Islet precursor cell (in vitro differentiated cells): ENCODE measurements around the gene MEOX1.
"Not testable (repeated sequence)": the region's sequence is repeated elsewhere in the genome, so short reads cannot be mapped to it uniquely, and the experiment has no call there.

Experiments used
- DNase-seq: peaks from one replicate; pipeline ENCODE4 v3.0.0-alpha.2; 2018

The MEOX1 gene

DNA sequence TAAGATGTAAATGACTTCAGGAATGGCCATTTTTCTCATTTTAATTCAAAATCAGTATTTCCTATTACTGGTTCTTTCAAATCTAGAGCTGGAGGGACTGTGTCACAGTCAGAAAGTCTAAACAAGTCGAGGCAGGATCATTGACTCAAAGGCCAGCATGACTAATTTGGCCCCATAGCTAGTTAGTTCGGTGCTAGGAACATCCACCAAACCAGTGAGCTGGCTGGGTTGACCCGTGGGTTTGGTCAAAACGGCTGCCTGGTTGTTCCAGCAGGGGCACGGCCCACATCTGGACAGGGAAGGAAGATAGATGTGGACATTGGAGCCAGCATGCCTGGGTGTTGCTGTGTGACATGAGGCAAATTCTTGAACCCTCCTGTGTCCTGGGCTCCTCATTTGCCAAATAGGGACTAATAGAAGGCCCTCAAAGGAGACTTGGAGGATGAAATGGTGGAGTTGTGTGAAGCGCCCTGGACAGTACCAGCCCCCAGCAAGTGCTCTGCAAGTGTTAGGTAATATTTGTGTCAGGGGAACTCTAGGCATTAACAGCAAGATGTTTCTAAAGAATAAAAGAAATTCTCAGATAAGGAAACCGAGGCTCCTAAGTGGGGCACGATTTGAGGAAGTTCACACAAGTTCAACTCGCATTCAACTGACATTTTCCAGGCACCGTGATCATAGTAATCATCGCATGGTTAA, 46.2 kb downstream of the MEOX1 start:
- no peak for DNase-seq

- DNase-seq = no peak
Observed at GRCh38 chr17:43614561-43614960, 47.2 kb downstream of the MEOX1 start.

- DNase-seq = no peak
Observed at GRCh38 chr17:43613917-43614316, 47.8 kb downstream of the MEOX1 start.

DNA sequence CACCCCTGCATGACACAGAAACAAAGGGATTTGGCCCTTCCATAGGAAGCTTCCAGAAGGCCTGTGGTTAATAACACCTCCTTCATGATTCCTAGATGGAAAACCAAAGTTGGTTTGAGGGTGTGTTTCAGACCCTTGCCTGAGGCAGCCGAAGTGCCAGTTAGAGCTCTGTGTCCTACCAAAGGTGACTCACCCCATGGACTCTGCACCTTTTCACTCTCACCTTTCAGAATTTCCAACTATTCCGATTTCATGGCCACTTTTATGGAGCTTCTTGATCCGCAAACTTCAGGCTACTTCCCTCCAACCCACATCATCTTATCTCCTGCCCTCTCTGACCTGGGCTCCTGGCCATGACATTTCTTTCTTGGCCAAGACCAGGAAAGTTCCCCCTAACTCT, 49.2 kb downstream of the MEOX1 start:
- DNase-seq = no peak

GRCh38 chr17:43611230-43611969, 50.3 kb downstream of the MEOX1 start:
- no peak for DNase-seq

- DNase-seq = no peak
Observed at GRCh38 chr17:43609613-43610385, 51.9 kb downstream of the MEOX1 start.

GRCh38 chr17:43608313-43608712, 53.4 kb downstream of the MEOX1 start:
- no peak for DNase-seq

- DNase-seq = no peak
Observed at GRCh38 chr17:43604549-43604948, 57.2 kb downstream of the MEOX1 start.

- DNase-seq = no peak
Observed at GRCh38 chr17:43603321-43603720, 58.4 kb downstream of the MEOX1 start.

DNA sequence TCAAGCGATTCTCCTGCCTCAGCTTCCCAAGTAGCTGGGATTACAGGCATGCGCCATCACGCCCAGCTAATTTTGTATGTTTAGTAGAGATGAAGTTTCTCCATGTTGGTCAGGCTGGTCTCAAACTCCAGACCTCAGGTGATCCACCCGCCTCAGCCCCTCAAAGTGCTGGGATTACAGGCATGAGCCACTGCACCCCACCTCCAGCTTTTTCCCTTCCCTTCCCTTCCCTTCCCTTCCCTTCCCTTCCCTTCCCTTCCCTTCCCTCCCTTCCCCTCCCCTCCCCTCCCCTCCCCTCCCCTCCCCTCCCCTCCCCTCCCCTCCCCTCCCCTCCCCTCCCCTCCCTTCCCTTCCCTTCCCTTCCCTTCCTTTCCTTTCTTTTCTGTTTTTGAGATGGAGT, 59.2 kb downstream of the MEOX1 start:
- not testable (repeated sequence) for DNase-seq

DNA sequence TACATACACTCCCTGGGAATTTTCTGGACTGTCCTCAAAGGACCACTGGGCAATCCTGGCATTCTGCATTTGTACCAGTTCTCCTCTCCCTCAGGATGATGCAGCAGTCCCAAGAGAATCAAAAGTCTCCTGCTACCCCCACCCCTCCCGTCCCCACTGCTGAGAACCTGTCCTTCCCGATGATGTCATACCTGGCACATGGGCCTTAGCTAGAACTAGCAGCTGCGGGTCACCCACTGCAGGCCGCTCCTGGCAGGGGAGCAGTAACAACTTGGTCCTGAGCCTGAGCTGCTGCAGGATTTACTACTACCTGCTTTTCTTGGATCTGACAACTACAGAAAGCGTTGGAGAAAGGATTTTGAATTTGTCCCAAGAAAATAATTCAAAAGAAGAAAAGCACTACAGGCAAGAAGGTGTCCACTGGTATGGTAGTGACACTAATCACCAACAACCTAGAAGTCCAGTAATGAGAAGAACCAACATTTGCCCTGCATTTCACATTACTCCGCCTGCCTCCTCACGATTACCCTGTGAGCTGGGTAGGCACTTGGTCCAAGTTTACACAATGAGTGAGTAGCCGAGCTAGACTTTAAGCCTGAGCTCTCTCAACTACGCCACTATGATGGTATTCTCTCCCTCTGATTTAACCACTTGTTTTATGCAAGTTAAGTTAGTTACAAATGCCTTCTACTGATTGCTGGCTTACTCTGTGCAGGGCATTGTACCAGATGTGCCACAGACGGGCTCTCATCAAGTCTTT, 60.3 kb downstream of the MEOX1 start:
- DNase-seq = no peak

GRCh38 chr17:43599835-43600234, 61.9 kb downstream of the MEOX1 start:
- DNase-seq = no peak

DNA sequence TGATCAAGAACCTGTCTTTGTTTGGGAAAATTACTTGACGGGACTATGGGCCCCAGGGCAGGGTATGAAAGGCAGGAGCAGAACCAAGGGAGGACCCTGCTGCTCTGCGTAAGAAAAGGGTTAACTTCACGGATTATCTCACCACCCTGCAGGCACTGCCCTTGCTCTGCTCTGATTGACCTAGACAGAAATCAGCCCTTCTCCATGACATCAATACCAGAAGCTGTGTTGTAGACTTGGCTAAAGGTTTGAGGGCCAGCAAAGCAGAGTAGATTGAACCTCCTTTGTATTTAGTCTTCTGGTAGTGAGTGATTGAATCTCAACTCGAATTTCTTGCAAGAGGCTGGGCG, 62.7 kb downstream of the MEOX1 start:
- DNase-seq = no peak

DNA sequence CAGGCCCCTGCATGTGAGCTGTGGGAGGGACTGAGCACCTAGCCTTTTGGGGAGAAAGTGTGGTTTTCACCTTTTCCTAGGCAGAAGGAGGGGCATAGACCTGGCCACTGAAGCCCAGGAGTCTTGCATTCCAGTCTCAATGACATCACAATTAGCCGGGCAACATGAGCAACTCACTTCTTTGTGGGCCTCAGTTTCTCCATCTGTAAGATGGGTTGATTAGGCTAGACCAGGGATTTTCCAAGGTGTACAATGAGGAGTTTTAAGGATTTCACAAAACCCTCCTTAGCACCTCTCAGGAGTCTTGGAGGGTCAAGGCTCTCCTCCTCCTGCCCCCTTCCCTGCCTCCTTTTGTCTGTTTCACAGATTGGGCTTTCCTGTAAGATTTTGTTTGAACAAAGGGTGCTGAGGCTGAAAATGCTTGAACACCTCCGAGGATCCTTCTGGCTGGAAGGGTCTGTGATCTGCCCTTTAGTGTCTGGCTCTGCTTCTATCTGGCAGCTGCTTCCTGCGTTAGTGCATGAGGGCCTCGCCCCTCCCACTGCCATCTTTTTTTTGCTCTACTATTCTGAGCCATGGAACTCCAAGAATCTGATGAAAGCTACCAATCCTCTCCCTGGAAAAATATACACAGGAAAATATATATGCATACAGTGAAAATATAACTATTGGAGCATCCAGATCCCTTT, 63.2 kb downstream of the MEOX1 start:
- no peak for DNase-seq

DNA sequence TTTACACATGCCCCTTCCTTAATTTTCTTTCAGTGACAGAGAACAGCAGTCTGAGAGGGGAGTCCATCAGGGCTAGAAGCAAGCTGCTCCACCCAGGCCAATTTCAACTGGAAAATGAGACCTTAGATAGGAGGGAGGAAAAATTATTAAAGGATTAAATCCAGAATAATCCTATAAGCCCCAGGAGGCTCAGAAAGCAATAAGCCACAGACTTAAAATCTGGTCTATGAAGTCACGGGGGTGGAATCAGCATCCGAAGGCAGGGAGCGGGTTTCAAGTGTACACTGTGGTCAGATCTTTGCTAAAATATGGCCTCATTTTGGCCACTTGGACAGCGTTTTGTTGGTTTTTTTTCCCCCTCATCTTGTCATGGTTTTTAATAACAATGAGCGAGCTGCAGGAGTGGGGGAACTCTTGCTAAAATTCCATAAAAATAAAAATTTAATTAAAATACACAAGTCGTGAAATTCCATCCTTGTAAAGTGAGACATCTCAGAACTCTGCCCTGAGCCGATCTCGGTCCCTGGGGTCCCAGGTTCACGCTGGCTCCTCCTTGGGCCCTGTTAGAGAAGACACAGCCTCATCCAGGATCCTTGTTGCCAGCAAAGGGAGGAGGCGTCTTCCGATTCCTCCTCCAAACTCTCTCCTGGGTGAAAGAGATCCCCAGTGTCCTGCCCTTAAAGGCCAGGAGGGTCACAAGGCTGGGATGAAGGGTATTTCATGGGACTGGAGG, 63.9 kb downstream of the MEOX1 start:
- no peak for DNase-seq

DNA sequence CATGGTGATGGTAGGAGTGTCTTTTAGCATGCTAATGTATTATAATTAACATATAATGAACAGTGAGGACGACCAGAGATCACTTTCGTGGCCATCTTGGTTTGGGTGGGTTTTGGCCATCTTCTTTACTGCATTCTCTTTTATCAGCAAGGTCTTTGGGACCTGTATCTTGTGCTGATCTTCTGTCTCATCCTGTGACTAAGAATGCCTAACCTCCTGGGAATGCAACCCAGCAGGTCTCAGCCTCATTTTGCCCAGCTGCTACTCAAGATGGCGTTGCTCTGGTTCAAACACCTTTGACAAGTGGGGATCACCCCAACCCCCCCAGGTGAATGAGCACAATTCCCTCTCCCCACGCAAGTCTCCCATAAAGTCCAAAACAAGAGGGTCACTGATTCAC, 66.3 kb downstream of the MEOX1 start:
- DNase-seq = no peak

DNA sequence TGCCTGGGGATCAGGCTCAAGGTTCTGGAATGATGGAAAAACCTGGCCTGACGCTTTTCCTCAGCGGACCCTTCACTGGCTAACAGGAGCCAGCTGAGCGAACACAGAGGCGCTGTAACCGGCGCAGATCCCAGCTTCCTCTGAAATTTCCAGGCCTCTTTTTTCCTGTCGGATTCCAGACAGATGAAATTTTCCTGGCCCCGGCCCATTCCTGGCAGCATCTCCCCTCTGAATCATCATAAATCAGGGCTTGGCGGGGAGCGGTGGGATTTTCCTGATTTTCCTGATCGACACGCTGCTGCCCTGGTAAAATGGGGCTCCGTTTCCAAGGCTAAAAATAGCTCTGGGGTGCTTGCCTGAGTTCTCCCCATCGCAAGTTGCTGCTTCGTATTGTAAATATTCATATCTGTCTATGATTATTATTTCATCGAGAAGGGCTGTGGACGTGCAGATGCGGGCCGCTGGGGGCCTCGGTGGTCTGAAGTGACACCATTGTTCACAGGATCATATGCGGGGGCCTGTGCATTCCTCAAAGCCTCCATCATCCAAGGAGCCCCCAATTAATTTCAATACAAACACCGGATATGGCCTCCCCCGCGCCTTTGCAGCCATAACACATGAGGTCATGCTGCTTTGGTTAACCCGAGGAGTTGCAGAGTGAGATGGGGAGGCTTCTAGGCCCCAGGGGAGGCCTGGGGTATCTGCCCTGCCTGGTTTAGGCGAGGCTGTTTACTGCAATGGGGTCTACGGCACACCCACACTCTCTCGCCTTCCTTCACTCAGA, 69.8 kb downstream of the MEOX1 start:
- DNase-seq = peak; percentile 95

- no peak for DNase-seq
Observed at GRCh38 chr17:43591001-43591400, 70.7 kb downstream of the MEOX1 start.
